Endothelial cell (in vitro differentiated cells): Measurements from ENCODE around the gene CCDC158. TPM values are rescaled to one million over a fixed set of nuclear protein-coding genes. Genes with fewer than 3 reads are reported as not detected.
"Not testable (repeated sequence)": the region's sequence is repeated elsewhere in the genome, so short reads cannot be mapped to it uniquely, and the experiment has no call there.

Source experiments
- DNase-seq: peaks from one replicate; pipeline ENCODE4 v3.0.0; 2021; ENCODE audit warnings: low spot score
- H3K27ac Mint-ChIP-seq: one replicate; pipeline ENCODE4 v1.8.0; 2021; ENCODE audit warnings: mixed read lengths, inconsistent platforms; ENCODE audit not compliant: unreplicated experiment
- H3K27me3 Mint-ChIP-seq: one replicate; pipeline ENCODE4 v1.8.0; 2021; ENCODE audit warnings: mild to moderate bottlenecking, moderate library complexity, mixed read lengths, inconsistent platforms; ENCODE audit not compliant: unreplicated experiment
- H3K36me3 Mint-ChIP-seq: one replicate; pipeline ENCODE4 v1.8.0; 2021; ENCODE audit warnings: mild to moderate bottlenecking, low read depth, mixed read lengths, inconsistent platforms; ENCODE audit not compliant: unreplicated experiment
- H3K4me1 Mint-ChIP-seq: one replicate; pipeline ENCODE4 v1.8.0; 2021; ENCODE audit warnings: mild to moderate bottlenecking, mixed read lengths, inconsistent platforms; ENCODE audit not compliant: unreplicated experiment
- H3K4me3 Mint-ChIP-seq: one replicate; pipeline ENCODE4 v1.8.0; 2021; ENCODE audit warnings: mild to moderate bottlenecking, mixed read lengths, inconsistent platforms; ENCODE audit not compliant: unreplicated experiment
- H3K9me3 Mint-ChIP-seq: one replicate; pipeline ENCODE4 v1.8.0; 2021; ENCODE audit warnings: mixed read lengths, inconsistent platforms; ENCODE audit not compliant: unreplicated experiment
- CTCF ChIP-seq: fragments of 200-600 bp; sonication (generic); IDR thresholded peaks from one replicate; pipeline ENCODE4 v1.5.0; 2021; ENCODE audit warnings: antibody characterized with exemption; ENCODE audit not compliant: unreplicated experiment
- total RNA-seq: library from RNA; stranded (reverse); fragmentation: NEBNext Ultra II Directional; extraction: Animal tissue kit (Norgen Biotek cat#: 25700); gene quantifications from one replicate; pipeline ENCODE4 v1.2.1, GENCODE V29; 2021; ENCODE audit not compliant: unreplicated experiment

The CCDC158 gene
- total RNA-seq, 1 donor from 2014 or later = not detected

- no peaks in the 10 kb centered on the region for H3K4me1 Mint-ChIP-seq
- H3K4me3 Mint-ChIP-seq = no peak overlapping the region
- no peaks in the 10 kb centered on the region for H3K27me3 Mint-ChIP-seq
- H3K9me3 Mint-ChIP-seq = no peaks in the 10 kb centered on the region
- H3K36me3 Mint-ChIP-seq = peaks cover 7% of the 10 kb centered on the region
- TF ChIP-seq CTCF = no peak
- no peak overlapping the region for H3K27ac Mint-ChIP-seq
- DNase-seq = no peak
These were observed 56.2 kb downstream of the CCDC158 start for GRCh38 chr4:76364763-76365162.

- H3K36me3 Mint-ChIP-seq = peaks cover 7% of the 10 kb centered on the region
- DNase-seq = no peak
- no peak overlapping the region for H3K27ac Mint-ChIP-seq
- H3K4me1 Mint-ChIP-seq = no peaks in the 10 kb centered on the region
- H3K4me3 Mint-ChIP-seq = no peak overlapping the region
- TF ChIP-seq CTCF = no peak
- H3K27me3 Mint-ChIP-seq = no peaks in the 10 kb centered on the region
- no peaks in the 10 kb centered on the region for H3K9me3 Mint-ChIP-seq
These were observed 57.2 kb downstream of the CCDC158 start for GRCh38 chr4:76363556-76364290.

- H3K36me3 Mint-ChIP-seq = peaks cover 7% of the 10 kb centered on the region
- no peak overlapping the region for H3K27ac Mint-ChIP-seq
These were observed 59.1 kb downstream of the CCDC158 start for GRCh38 chr4:76361689-76362412.

GRCh38 chr4:76359881-76360466 lies 61.0 kb downstream of the CCDC158 start:
- H3K4me1 Mint-ChIP-seq, H3K4me3 Mint-ChIP-seq, H3K27ac Mint-ChIP-seq, H3K36me3 Mint-ChIP-seq, DNase-seq, H3K9me3 Mint-ChIP-seq, H3K27me3 Mint-ChIP-seq: not testable (repeated sequence)

More at GRCh38 chr4:76361689-76362412, 59.1 kb downstream of the CCDC158 start:
- Mint-ChIP-seq H3K4me3 (no peak overlapping the region), H3K27me3 (no peaks in the 10 kb centered on the region), H3K4me1 (no peaks in the 10 kb centered on the region), H3K9me3 (no peaks in the 10 kb centered on the region)
- DNase-seq = no peak
- TF ChIP-seq CTCF = no peak

- Mint-ChIP-seq H3K4me3 (no peak overlapping the region), H3K36me3 (peaks cover 7% of the 10 kb centered on the region), H3K27ac (no peak overlapping the region), H3K4me1 (no peaks in the 10 kb centered on the region), H3K27me3 (no peaks in the 10 kb centered on the region), H3K9me3 (no peaks in the 10 kb centered on the region)
- TF ChIP-seq CTCF = no peak
- no peak for DNase-seq
These were observed 63.0 kb downstream of the CCDC158 start for GRCh38 chr4:76357981-76358380.
